HL-60/S4 (cell line): ENCODE results near the gene CRYAA.
"Not testable (repeated sequence)": the region's sequence is repeated elsewhere in the genome, so short reads cannot be mapped to it uniquely, and the experiment has no call there.

ENCODE experiments used
- in situ Hi-C: fragments of 300-500 bp; cut with MboI; formaldehyde crosslinking; loops from 2 replicates; pipeline ENCODE4 v1.14.3; 2022; ENCODE audit warnings: low sequenced_read_pairs

Gene CRYAA

DNA sequence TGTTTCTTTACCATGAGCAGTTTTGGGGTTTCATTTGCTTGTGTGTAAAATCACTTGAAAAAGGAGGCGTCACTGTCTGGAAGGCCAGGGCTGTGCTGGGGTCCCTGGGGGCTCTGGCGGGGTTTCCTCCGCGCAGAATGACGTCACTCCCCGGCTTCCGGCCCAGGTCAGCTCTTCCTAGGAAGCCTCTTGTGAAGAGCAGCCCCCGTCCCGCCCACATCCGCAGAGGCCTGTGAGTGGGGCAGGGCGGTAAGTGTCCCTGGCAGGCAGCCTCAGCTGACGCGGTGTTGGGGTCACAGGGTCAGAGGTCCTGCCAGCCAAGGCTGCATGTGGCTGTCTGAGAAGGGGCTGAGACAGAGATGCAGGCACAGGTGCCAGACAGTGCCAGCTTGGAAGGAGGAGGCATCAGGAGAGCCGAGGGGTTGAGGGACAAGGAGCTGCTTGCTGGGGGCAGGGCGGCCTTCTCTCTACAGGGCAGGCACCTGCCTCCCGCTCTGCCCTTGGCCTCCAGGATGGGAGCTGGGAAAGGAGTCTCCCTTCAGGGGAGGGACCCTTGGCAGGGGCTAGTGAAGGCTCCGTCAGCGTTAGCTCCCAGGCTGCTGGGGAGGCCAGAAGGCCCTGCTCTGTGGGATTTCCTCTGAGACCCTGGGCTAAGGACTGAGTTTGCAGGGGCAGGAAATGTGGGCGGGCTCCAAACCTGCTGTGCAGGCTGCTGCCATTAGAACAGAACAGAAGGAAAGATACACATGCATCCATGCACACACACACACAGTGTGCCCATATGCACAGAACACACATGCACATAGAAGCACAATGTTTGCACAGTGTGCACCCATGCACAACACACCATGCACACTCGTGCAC, 8.5 kb downstream of the CRYAA start:
- in situ Hi-C loops = not testable (repeated sequence)

DNA sequence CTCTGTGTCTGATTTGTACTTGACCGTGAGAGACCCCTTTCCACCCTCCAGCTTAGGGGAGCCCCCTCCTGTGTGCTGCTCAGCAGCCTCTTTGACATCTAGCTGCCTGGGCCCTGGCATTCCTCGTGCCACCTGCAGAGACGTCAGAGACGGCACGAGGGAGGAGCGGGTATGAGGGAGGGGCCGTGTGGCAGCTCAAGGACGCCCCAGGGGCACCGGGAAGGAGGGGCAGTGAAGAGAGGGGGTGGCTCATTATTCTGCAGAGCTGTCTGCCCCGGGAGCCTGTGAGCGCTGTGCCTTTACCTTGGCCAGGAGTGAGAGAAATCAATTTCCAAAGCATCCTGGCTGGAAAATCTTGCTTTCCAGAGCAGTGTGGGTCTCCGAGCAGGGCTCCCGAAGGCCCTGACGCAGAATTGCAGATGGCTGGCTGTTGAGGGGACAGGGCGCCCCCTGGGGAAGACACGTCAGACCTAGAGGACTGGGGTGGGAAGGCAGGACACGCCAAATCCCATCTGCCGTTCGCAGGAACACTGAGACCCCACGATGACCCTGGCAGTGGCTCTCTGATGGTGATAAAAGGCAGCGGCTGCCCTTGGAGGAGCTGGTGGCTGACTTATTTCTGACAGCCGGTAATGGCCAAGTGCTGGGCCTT, 9.5 kb downstream of the CRYAA start:
- in situ Hi-C loops = not testable (repeated sequence)

DNA sequence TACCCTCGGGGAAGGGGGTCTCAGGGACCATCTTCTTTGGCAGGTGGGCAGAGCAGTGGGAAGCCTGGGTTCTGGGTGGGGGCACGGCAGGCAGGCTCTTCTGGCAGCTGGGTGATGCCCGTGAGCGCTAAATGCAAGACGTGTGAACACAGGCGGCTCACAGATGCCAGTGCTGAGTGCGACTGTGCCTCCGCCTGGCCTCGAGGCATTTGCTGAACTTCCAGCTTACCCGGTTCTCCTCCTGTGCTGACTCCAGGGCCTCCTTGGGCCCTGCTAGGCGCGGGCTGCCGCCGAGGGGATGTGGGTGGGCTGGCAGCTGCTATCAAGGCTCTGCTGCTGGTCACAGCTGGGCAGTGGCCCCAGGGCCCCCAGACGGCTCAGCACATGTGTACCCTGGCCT, 12.2 kb downstream of the CRYAA start:
- in situ Hi-C loops = not testable (repeated sequence)

DNA sequence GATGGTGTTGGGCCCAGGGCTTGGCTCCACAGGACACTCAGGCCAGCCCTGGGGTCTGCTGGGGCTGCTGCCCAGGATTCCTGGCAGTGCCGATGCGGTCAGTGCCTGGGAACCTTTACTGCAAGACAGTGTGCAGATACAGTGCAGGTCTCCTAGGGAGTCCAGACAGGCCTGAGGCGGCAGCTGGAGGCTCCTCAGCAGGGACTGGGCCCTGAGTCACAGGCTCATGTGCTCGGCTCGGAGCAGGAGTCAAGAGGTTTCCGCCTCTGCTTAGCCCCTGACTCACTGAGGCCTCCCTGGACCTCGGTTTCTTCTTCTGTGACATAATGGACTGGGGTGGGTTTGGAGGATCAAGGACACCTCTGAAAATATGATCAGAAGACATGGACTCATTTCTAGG, 18.5 kb downstream of the CRYAA start:
- in situ Hi-C loops = not testable (repeated sequence)

DNA sequence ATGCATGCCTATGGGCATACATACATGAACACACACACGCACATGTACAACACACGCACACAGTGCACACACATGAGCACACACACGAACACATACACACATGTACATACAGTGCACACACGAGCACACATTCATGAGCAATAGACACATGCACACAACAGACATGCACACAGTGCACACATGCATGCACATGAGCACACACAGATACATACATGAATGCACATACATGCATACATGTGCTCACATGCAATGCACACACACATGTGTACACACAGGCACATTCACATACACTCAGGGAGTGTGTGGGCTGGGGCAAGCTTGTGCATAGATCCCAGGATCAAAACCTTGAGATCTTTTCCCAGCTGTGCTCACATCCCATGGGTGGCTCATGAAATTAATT, 18.9 kb downstream of the CRYAA start:
- in situ Hi-C loops = no loop called here

DNA sequence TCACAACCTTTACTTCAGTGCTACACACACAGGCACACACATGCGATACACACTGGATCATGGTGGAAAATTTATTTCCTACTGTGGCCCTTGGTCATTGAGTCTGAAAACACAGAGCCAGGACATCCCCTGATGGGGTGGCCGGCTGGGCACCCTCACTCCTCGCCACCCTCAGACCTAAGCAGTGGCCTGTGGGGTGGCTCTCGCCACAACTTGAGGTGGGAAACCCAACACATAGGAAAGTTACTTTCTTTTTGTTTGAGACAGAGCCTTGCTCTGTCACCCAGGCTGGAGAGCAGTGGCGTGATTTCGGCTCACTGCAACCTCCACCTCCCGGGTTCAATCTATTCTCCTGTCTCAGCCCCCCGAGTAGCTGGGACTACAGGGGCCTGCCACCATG, 19.4 kb downstream of the CRYAA start:
- in situ Hi-C loops = no loop called here

DNA sequence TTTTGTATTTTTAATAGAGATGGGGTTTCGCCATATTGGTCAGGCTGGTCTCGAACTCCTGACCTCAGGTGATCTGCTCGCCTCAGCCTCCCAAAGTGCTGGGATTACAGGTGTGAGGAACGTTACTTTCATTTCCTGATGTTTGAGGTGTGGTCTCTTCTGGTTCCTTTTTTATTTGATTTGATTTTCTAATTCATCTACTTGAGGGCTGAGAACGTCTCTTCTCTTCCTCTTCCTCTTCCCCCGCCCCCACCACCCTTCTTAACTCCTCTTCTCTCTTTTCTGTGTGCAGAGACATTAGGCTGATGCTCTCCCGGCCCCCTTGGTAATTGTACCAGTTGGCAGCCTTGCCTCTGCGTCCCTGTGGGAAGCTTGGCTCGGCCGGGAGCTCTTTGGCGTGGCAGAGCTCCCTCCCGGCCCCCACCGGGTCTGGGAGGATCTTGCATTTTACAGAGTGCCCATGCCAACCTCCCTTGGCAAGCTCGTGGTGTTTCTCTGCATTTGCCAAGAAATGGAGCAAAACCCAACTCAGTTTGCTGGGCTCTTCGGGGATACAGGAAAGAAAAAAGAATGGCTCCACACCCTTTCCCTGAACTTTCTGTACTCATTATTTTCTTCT, 19.9 kb downstream of the CRYAA start:
- in situ Hi-C loops = no loop called here

DNA sequence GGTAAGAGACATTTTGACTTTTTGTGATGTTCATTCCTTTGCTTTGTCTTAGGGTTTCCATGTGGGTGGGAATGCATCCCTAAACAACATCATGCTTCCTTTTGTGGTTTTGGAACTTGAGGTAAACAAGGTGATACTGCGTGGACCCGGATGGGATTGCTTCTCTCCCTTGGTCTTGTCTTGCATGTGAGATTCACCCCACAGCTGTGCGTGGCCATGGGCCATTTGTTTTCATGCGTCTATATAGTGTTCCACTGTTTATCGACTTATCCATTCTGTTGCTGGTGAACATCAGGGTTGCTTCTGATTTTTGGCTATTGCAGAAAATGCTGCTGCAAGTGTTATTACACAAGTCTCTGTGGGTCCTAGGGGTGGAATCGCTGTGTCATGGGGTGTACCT, 21.1 kb downstream of the CRYAA start:
- in situ Hi-C loops = no loop called here

DNA sequence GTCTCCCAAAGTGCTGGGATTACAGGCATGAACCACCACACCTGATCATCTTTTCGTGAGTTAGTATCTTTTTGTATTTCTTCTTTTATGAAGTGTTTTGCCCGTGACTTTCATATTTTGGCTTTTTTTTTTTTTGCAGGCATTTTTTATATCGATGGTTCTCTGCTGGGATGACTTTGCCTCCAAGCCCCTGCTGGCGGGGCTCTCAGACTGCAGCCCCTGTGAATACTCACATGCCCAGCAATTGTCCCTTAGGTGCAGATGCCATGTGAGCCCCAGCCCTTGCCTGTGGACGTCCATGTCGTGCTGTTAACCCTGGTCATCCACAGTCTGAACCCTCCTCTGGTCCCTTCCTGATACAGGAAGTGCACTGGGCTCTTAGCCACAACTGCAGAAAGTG, 21.7 kb downstream of the CRYAA start:
- in situ Hi-C loops = no loop called here

DNA sequence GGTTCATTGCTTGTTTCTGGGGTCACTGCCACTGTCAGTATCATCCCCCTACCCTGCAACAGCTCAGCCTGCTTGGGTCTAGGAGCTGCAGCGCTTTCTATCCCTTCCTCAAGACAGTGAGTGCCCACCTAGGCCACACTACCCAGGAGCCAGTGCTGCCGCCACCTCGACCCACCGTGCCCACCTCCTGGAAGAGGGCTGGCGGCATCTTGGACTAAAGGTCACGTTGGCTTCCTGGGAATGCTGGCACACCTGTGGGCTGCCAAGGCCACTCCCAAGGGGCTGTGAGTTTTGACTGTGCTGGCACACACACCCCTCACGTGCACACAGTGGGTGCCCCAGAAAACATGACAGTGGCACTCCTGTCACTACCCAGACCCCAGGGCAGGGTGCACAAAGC, 22.1 kb downstream of the CRYAA start:
- in situ Hi-C loops = no loop called here

DNA sequence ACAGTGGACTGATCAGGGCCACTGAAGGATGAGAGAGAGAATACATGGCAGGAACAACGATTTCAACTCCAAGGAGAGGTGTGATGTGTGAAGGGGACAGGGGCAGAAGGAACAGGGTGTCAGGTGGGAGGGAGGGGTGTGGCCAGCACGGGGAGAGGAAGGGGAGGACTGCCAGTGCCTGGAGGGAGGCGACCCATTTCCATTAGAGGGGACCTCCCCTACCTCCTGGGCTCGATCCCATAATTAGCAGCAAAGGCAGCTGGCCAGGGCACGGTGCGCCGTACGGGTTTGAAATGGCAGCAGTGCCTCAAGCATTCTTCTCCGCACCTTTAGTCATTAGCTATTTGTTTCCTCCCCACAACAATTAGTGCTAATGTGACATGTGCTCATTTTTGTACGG, 22.7 kb downstream of the CRYAA start:
- in situ Hi-C loops = no loop called here

DNA sequence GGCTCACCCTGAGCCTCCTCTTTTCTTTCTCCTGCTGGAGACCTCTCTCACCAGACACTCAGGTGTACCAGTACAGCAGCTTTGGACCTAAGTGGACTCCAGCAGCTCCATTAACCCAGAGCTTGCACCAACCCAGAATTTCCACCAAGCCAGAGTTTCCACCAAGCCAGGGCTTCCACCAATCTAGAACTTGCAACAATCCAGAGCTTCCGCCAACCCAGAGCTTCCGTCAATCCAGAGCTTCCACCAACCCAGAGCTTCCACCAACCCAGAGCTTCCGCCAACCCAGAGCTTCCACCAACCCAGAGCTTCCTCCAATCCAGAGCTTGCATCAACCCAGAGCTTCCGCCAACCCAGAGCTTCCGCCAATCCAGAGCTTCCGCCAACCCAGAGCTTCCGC, 23.2 kb downstream of the CRYAA start:
- in situ Hi-C loops = no loop called here

DNA sequence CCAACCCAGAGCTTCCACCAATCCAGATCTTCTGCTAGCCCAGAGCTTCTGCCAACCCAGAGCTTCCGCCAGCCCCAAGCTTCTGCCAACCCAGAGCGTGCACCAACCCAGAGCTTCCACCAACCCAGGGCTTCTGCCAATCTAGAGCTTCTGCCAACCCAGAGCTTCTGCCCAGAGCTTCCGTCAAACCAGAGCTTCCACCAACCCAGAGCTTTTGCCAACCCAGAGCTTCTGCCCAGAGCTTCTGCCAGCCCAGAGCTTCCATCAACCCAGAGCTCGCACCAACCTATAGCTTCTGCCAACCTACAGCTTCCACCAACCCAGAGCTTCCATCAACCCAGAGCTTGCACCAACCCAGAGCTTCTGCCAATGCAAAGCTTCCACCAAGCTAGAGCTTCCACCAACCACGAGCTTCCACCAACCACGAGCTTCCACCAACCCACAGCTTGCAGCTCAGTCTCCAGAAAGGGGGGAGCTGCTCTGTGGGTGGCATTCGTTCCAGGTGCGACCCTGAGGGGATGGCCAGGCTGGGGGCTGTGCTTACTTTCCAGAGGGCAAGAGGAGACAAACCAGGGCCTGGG, 23.8 kb downstream of the CRYAA start:
- in situ Hi-C loops = no loop called here

DNA sequence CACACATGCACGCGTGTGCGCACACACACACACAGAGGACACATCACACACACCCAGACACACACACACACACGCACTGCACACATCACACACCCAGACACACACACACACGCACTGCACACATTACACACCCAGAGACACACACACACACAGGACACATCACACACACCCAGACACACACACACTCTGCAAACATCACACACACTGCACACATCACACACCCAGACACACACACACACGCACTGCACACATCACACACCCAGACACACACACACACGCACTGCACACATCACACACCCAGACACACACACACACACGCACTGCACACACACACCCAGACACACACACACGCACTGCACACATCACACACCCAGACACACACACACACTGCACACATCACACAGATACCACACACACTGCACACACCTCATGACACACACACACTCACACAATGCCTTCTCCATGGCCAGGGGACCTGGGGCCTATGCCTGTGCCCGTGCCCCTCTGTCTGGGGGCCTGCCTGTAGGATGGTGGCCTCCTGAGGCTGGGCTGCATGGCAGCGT, 24.4 kb downstream of the CRYAA start:
- in situ Hi-C loops = no loop called here

DNA sequence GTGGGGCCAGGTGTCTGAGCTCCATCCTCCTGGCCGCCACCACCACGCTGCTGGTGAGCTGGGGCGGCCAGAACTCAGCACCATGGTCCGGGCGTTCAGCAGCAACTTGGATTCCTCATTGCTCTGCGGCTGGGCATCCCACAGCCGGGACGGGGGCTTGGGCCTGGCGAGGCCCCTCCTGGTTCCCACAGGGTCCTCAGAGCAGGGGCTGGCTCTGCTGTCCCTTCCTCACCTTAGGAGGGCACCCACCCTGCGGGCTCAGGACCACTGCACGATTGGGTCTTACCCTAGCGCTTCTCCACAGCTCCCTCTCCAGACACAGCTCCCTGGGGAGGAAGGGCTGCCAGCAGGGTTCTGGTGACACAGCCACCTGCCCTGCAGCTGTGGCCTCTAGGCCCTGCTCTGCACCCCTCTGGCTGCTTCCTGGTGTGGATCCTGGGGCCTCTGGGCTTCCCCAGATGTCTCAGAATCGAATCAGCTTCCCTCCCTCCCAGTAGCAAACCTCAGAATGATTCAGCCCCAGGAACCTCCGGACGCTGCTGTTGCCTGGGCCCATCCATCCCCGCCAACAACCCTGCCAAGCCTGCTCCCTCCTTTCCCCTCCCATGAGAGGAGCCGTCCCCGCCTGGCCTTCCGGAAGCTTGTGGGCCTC, 25.0 kb downstream of the CRYAA start:
- in situ Hi-C loops = no loop called here

DNA sequence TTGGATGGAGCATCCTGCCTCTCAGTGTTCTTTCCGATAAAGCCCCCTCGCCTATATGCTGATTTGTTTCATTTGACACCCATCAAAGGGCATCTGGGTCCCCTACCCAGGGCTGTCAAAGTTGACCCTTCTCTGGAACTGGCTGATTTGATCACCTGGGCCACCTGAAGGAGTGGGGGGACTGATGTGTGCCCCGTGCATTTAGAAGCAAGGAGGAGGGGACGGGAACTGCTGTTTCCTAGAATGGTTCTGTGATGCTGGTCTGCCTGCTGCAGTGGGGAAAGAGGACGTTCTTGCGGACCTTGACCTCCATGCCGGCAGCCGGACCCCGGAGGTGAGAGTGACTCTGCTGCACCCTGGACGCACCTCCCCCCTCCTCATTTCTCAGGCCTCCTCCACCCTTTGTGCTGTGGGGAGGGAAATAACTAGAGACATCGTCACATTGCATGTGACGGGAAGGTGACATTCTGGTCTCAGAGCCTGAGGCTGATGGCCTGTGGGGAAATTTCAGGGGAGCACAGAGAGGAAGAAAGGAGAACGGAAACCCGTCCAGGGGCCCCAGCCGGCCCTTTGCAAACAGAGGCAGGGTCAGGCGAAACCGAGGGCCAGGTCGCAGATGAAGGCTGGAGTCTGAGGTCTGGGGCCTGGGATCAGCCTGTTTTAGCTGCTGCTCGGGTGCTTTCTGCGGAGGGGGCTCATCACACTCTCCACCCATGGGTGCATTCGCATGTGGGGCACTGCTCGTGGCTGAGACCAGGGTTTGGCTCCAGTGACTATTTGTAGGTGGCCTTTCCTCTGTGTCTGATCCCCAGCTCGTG, 25.7 kb downstream of the CRYAA start:
- in situ Hi-C loops = no loop called here

DNA sequence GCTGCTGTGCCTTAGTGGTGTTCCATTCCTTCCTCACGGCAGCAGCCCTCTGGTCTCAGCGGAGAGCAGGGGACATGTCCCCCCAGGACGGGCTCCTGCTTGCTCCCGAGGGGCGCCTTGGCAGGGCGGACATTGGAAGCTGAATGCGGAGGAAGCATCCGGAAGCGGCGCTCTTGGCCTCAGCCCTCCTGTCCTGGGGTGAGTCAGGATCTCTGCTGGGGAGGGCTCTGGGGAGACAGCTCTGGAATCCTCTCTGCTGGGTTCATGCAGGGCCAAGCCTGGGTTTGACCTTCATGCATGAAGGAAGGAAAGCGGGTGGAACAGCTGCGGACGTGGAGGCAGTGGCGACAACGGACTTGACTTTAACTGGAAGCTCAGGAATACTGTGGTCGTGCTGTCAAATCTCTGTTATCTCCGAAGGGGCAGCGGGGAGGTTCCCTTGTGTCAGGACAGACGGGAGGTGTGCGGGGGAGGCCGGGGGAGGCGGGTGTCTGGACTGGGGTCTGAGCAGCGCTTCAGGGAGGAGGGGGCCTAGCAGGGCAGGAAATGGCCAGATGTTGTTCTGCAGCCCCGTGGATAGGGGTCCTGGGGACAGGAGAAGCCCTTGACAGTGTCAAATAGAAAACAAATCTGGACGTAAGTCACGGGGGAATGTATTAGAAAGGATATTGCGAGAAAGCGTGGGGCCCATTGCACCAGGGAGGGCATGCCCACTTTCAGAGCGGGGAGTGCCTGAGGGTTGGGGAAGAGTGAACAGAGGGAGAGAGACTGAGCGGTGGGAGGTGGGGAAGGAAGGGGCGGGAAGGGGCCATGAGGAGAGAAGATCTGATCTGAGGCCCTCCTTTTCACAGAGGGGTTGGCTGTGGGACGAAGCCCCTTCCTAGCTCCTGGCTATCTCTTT, 26.6 kb downstream of the CRYAA start:
- in situ Hi-C loops = no loop called here

DNA sequence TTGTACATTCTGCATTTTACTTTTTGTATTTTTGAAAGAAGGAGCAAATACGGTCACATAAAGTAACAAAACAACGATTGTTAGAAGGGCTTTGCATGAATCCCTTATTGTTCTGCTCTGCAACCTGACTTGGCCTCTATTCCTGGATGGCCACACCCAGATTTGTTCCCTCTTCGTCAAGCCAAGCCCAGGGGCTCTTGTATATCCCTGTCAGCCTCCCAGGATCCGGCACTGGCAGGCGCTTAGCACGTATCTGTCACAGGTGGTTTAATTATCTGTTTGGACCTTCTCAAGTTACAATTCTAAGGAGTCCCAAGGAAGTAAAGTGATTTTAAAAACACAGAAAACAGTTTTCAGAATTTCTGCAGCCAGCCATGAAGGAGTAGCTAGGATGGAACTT, 28.0 kb downstream of the CRYAA start:
- in situ Hi-C loops = no loop called here

DNA sequence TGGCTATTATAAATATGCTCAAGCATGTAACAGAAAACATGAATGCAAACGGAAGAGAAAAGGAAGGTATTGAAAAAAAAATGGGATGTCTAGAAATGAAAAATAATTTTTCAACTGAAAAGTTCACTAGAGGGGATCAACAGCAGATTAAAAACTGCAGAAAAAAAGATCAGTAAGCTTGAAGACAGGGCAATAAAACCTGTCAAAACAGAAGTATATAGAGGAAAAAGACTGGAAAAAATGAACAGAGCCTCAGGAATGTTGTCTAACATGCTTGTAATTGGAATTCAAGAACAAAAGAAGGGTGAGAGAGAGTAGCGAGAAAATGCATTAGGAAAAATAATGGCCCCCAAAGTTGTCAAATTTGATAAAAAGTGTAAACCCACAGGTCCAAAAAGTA, 29.6 kb downstream of the CRYAA start:
- in situ Hi-C loops = no loop called here
